GM23338 (cell line): ENCODE data around the gene RASGRP3. TPM values are rescaled to one million over a fixed set of nuclear protein-coding genes. Genes with fewer than 3 reads are reported as not detected.

ENCODE experiments used
- ATAC-seq: fragments of 200-7000 bp; cut with Tn5 transposase; 3 replicates; pipeline ENCODE4 v1.9.1; 2020
- DNase-seq: peaks from one replicate; pipeline ENCODE4 v3.0.0-alpha.2; 2015; ENCODE audit warnings: low spot score
- H2AFZ ChIP-seq: fragments of 200-600 bp; sonication (generic); 2 replicates; pipeline ENCODE4 v1.8.0; 2016; ENCODE audit warnings: antibody characterized with exemption, mild to moderate bottlenecking, moderate library complexity
- H3F3A ChIP-seq: fragments of 200-600 bp; sonication (generic); replicated peaks from 2 replicates; pipeline ENCODE4 v1.8.0; 2017; ENCODE audit warnings: antibody characterized with exemption, mixed run types, low read depth
- H3K27ac ChIP-seq: fragments of 200-600 bp; sonication (generic); 2 replicates; pipeline ENCODE4 v1.6.1; 2016; ENCODE audit warnings: low read depth
- H3K27me3 ChIP-seq: fragments of 200-600 bp; sonication (generic); 2 replicates; pipeline ENCODE4 v1.8.0; 2016; ENCODE audit warnings: mild to moderate bottlenecking, mixed run types, moderate library complexity; ENCODE audit not compliant: insufficient read depth
- H3K36me3 ChIP-seq: fragments of 200-600 bp; sonication (generic); 2 replicates; pipeline ENCODE4 v1.8.0; 2016; ENCODE audit warnings: mild to moderate bottlenecking; ENCODE audit not compliant: insufficient read depth
- H3K4me1 ChIP-seq: fragments of 200-600 bp; sonication (generic); 2 replicates; pipeline ENCODE4 v1.8.0; 2016; ENCODE audit warnings: mild to moderate bottlenecking, moderate library complexity; ENCODE audit not compliant: insufficient read depth
- H3K4me2 ChIP-seq: fragments of 200-600 bp; sonication (generic); 2 replicates; pipeline ENCODE4 v1.7.1; 2017; ENCODE audit warnings: mixed run types
- H3K4me3 ChIP-seq: fragments of 200-600 bp; sonication (generic); 2 replicates; pipeline ENCODE4 v1.6.1; 2016; ENCODE audit warnings: mixed run types
- H3K79me2 ChIP-seq: fragments of 200-600 bp; sonication (generic); replicated peaks from 2 replicates; pipeline ENCODE4 v1.8.0; 2017; ENCODE audit warnings: mild to moderate bottlenecking; ENCODE audit not compliant: insufficient read depth
- H3K9me2 ChIP-seq: fragments of 200-600 bp; sonication (generic); 2 replicates; pipeline ENCODE4 v1.8.0; 2017; ENCODE audit not compliant: insufficient read depth
- H4K20me1 ChIP-seq: fragments of 200-600 bp; sonication (generic); replicated peaks from 2 replicates; pipeline ENCODE4 v1.8.0; 2017; ENCODE audit warnings: mild to moderate bottlenecking; ENCODE audit not compliant: insufficient read depth
- H3K27ac Mint-ChIP-seq: 2 replicates; pipeline ENCODE4 v1.8.0; 2020; ENCODE audit warnings: inconsistent platforms, mild to moderate bottlenecking, moderate library complexity, mixed read lengths
- H3K27me3 Mint-ChIP-seq: 3 replicates; pipeline ENCODE4 v1.8.0; 2022; ENCODE audit warnings: low read depth, mild to moderate bottlenecking, moderate library complexity, mixed read lengths, inconsistent platforms; ENCODE audit not compliant: insufficient read depth, poor library complexity
- H3K36me3 Mint-ChIP-seq: 3 replicates; pipeline ENCODE4 v1.8.0; 2021; ENCODE audit warnings: low read depth, mild to moderate bottlenecking, inconsistent platforms, moderate library complexity, mixed read lengths
- H3K4me1 Mint-ChIP-seq: 3 replicates; pipeline ENCODE4 v1.8.0; 2020; ENCODE audit warnings: mild to moderate bottlenecking, inconsistent platforms, mixed read lengths
- H3K4me3 Mint-ChIP-seq: 3 replicates; pipeline ENCODE4 v1.8.0; 2021; ENCODE audit warnings: moderate library complexity, mild to moderate bottlenecking, inconsistent platforms, mixed read lengths
- H3K9me3 Mint-ChIP-seq: 3 replicates; pipeline ENCODE4 v1.8.0; 2020; ENCODE audit warnings: moderate library complexity, mild to moderate bottlenecking, inconsistent platforms, mixed read lengths
- CREB1 ChIP-seq: fragments of 250-450 bp; sonication (Bioruptor Pico); IDR thresholded peaks from 2 replicates; pipeline ENCODE4 v1.5.0; 2020; ENCODE audit warnings: low read depth, mild to moderate bottlenecking, moderate library complexity
- CTCF ChIP-seq, 2 experiments: fragments of 200-600 bp in 1 of 2; sonication (generic) in 1 of 2; conservative IDR thresholded peaks; 2 replicates each; pipeline versions ENCODE4 v1.5.1 to v1.6.1; 2016 to 2017; ENCODE audit warnings: antibody characterized with exemption in 2 of 2, low read depth in 2 of 2, mild to moderate bottlenecking in 2 of 2, moderate library complexity in 1 of 2
- EZH2phosphoT487 ChIP-seq: fragments of 200-600 bp; sonication (generic); IDR thresholded peaks from one replicate; pipeline ENCODE4 v1.8.1; 2018; ENCODE audit warnings: antibody characterized with exemption; ENCODE audit not compliant: unreplicated experiment
- POLR2AphosphoS5 ChIP-seq: IDR thresholded peaks from 2 replicates; pipeline ENCODE4 v1.6.1; 2016; ENCODE audit warnings: antibody characterized with exemption, low read depth
- STAT1 ChIP-seq: IDR thresholded peaks from one replicate; pipeline ENCODE4 v1.6.1; 2016; ENCODE audit warnings: antibody characterized with exemption; ENCODE audit not compliant: unreplicated experiment
- ZNF114 ChIP-seq: fragments of 250-450 bp; sonication (Bioruptor Pico); IDR thresholded peaks from 2 replicates; pipeline ENCODE4 v1.5.0; 2020; ENCODE audit warnings: mild to moderate bottlenecking, moderate library complexity
- ZNF462 ChIP-seq: fragments of 250-450 bp; sonication (Bioruptor Pico); IDR thresholded peaks from 2 replicates; pipeline ENCODE4 v1.5.0; 2020; ENCODE audit warnings: mild to moderate bottlenecking, moderate library complexity
- polyA plus RNA-seq: library from polyadenylated mRNA; unstranded; fragments of >200 nt; fragmentation: Nextera tagmentation; extraction: Ambion mirVana; gene quantifications from 2 replicates; pipeline ENCODE4 v1.2.1, GENCODE V29; 2016
- total RNA-seq: library from RNA; depleted of rRNA; stranded (reverse); fragments of >200 nt; shearing (Covaris generic); gene quantifications from 2 replicates; pipeline ENCODE4 v1.2.3, GENCODE V29; 2014

Gene RASGRP3
- total and polyA plus RNA-seq, 2 experiments from 2014 or later: 0.19 to 0.69 TPM

- H3K27ac ChIP-seq: no peak overlapping the region
- peaks cover 7% of the 10 kb centered on the region for H3K27me3 Mint-ChIP-seq
- H3K9me3 Mint-ChIP-seq: no peaks in the 10 kb centered on the region
- ATAC-seq (no peak), DNase-seq (no peak)
- H2AFZ ChIP-seq: no peak overlapping the region
- 0 out of 3 replicates have a peak, but pooled peaks cover 2% of the 10 kb centered on the region for H3K36me3 Mint-ChIP-seq
- peaks cover 22% of the 10 kb centered on the region; the same call in 1 of the 2 replicates for H3K4me1 ChIP-seq
- no peaks in the 10 kb centered on the region; the same call in 1 of the 2 replicates for H3K36me3 ChIP-seq
- no peak overlapping the region for H3K27ac Mint-ChIP-seq
- no peak overlapping the region for H3K4me2 ChIP-seq
- H3K4me1 Mint-ChIP-seq: peaks cover 25% of the 10 kb centered on the region
- H3K4me3 ChIP-seq: no peak overlapping the region
- no peaks in the 10 kb centered on the region for H4K20me1 ChIP-seq
- TF ChIP-seq CREB1 (CRISPR knock-in tag) (no peak), CTCF (conservative IDR thresholded peaks at IDR 0.05; ENCODE audit: low read depth in 2 of 2) (no peak), STAT1 (no peak), ZNF114 (CRISPR knock-in tag) (no peak), EZH2phosphoT487 (no peak), POLR2AphosphoS5 (no peak), ZNF462 (CRISPR knock-in tag) (no peak)
- no peaks in the 10 kb centered on the region for H3K27me3 ChIP-seq
- no peaks in the 10 kb centered on the region for H3K9me2 ChIP-seq
- H3K79me2 ChIP-seq: no peaks in the 10 kb centered on the region
- no peaks in the 10 kb centered on the region for H3F3A ChIP-seq
- no peak overlapping the region for H3K4me3 Mint-ChIP-seq
Measured at GRCh38 chr2:33550206-33550605, 73.8 kb downstream of the RASGRP3 start.
